IMR-90 (cell line): ENCODE measurements around the gene ASTN2. TPM values are rescaled to one million over a fixed set of nuclear protein-coding genes. Genes with fewer than 3 reads are reported as not detected.

Experiments used
- ATAC-seq: fragments of 200-7000 bp; cut with Tn5 transposase; 2 replicates; pipeline ENCODE4 v1.9.1; 2020; ENCODE audit warnings: low read depth, mild to moderate bottlenecking, moderate library complexity
- BruUV-seq: library from RNA; stranded (reverse); fragments of 400-500 nt; replicated peaks from 2 replicates; lab custom pipeline; 2021; lab: Mats Ljungman, UMichigan
- CTCF ChIA-PET: fragments of 300-600 bp; formaldehyde crosslinking; extraction: SDS; loops from one replicate; lab custom pipeline; 2021; ENCODE audit warnings: antibody characterized with exemption; lab: Yijun Ruan, JAX
- POLR2A ChIA-PET: fragments of 300-600 bp; sonication (Branson Sonifier 250); formaldehyde crosslinking; loops from one replicate; lab custom pipeline; 2022; ENCODE audit warnings: antibody characterized with exemption; ENCODE audit not compliant: unreplicated experiment; lab: Charles Lee
- DNase-seq: peaks from one replicate; pipeline ENCODE4 v3.0.0; 2013
- H2AFZ ChIP-seq: replicated peaks from 2 replicates; pipeline ENCODE3; 2013; ENCODE audit warnings: low read length, mild to moderate bottlenecking; ENCODE audit not compliant: poor library complexity
- H2AK5ac ChIP-seq: 2 replicates; pipeline ENCODE4 v1.6.1; 2013; ENCODE audit warnings: low read depth, low read length, inconsistent platforms
- H2AK9ac ChIP-seq: replicated peaks from 2 replicates; pipeline ENCODE3; 2013; ENCODE audit warnings: mild to moderate bottlenecking, low read depth, low read length, moderate library complexity; ENCODE audit not compliant: poor library complexity
- H2BK120ac ChIP-seq: 2 replicates; pipeline ENCODE4 v1.6.1; 2013; ENCODE audit warnings: low read depth, low read length, inconsistent platforms
- H2BK15ac ChIP-seq: 3 replicates; pipeline ENCODE4 v1.6.1; 2013; ENCODE audit warnings: low read depth, low read length, inconsistent platforms
- H2BK20ac ChIP-seq: 2 replicates; pipeline ENCODE4 v1.6.1; 2013; ENCODE audit warnings: low read depth, mild to moderate bottlenecking, inconsistent platforms, low read length, moderate library complexity
- H2BK5ac ChIP-seq: 2 replicates; pipeline ENCODE4 v1.6.1; 2013; ENCODE audit warnings: mild to moderate bottlenecking, low read depth, low read length, inconsistent platforms; ENCODE audit not compliant: poor library complexity, severe bottlenecking
- H3K14ac ChIP-seq: replicated peaks from 2 replicates; pipeline ENCODE4 v1.6.1; 2013; ENCODE audit warnings: low read depth, low read length, inconsistent platforms
- H3K18ac ChIP-seq: 2 replicates; pipeline ENCODE4 v1.6.1; 2013; ENCODE audit warnings: low read depth, low read length, control low read depth
- H3K23ac ChIP-seq: 2 replicates; pipeline ENCODE4 v1.6.1; 2013; ENCODE audit warnings: low read depth, low read length, inconsistent platforms
- H3K27ac ChIP-seq: 2 replicates; pipeline ENCODE4 v1.5.1; 2013; ENCODE audit warnings: mild to moderate bottlenecking, control low read depth, low read length; ENCODE audit not compliant: insufficient read depth
- H3K27me3 ChIP-seq: 2 replicates; pipeline ENCODE4 v1.6.1; 2013; ENCODE audit warnings: low read length; ENCODE audit not compliant: control insufficient read depth, insufficient read depth
- H3K36me3 ChIP-seq: 2 replicates; pipeline ENCODE4 v1.6.1; 2013; ENCODE audit warnings: low read length, mixed read lengths; ENCODE audit not compliant: control insufficient read depth, insufficient read depth
- H3K4ac ChIP-seq: 2 replicates; pipeline ENCODE4 v1.6.1; 2013; ENCODE audit warnings: low read depth, low read length, inconsistent platforms
- H3K4me1 ChIP-seq: 2 replicates; pipeline ENCODE4 v1.6.1; 2013; ENCODE audit warnings: low read length, mixed read lengths; ENCODE audit not compliant: control insufficient read depth, insufficient read depth
- H3K4me2 ChIP-seq: 2 replicates; pipeline ENCODE4 v1.6.1; 2013; ENCODE audit warnings: low read depth, mild to moderate bottlenecking, control low read depth, low read length, moderate library complexity
- H3K4me3 ChIP-seq: 2 replicates; pipeline ENCODE4 v1.5.1; 2013; ENCODE audit warnings: low read depth, mild to moderate bottlenecking, control low read depth, low read length, moderate library complexity; ENCODE audit not compliant: insufficient read depth
- H3K56ac ChIP-seq: 2 replicates; pipeline ENCODE4 v1.6.1; 2013; ENCODE audit warnings: low read length, inconsistent platforms; ENCODE audit not compliant: insufficient read depth; ENCODE audit errors: extremely low read depth
- H3K79me1 ChIP-seq, 2 experiments: 2 replicates each; pipeline ENCODE4 v1.6.1; 2013; ENCODE audit warnings: low read length in 2 of 2, inconsistent platforms in 1 of 2, low read depth in 1 of 2
- H3K9ac ChIP-seq: 2 replicates; pipeline ENCODE4 v1.6.1; 2013; ENCODE audit warnings: low read depth, low read length, control low read depth
- H3K9me1 ChIP-seq: 2 replicates; pipeline ENCODE4 v1.6.1; 2013; ENCODE audit warnings: low read length, inconsistent platforms; ENCODE audit not compliant: insufficient read depth
- H3K9me3 ChIP-seq: 2 replicates; pipeline ENCODE4 v1.6.1; 2013; ENCODE audit warnings: low read length; ENCODE audit not compliant: control insufficient read depth, insufficient read depth
- H4K20me1 ChIP-seq: 2 replicates; pipeline ENCODE4 v1.6.1; 2013; ENCODE audit warnings: low read length, inconsistent platforms; ENCODE audit not compliant: insufficient read depth
- H4K5ac ChIP-seq: 2 replicates; pipeline ENCODE4 v1.6.1; 2013; ENCODE audit warnings: mild to moderate bottlenecking, low read depth, low read length, control low read depth
- H4K8ac ChIP-seq, 2 experiments: 2 replicates each; pipeline ENCODE4 v1.6.1; 2013; ENCODE audit warnings: low read depth in 2 of 2, low read length in 2 of 2, control low read depth in 1 of 2, inconsistent platforms in 1 of 2
- H4K91ac ChIP-seq: 2 replicates; pipeline ENCODE4 v1.6.1; 2013; ENCODE audit warnings: low read depth, low read length, inconsistent platforms; ENCODE audit not compliant: insufficient read depth
- BHLHE40 ChIP-seq: fragments of 150-350 bp; IDR thresholded peaks from 2 replicates; pipeline ENCODE4 v1.6.1; 2016; ENCODE audit warnings: mild to moderate bottlenecking, low read depth, low read length
- CEBPB ChIP-seq: IDR thresholded peaks from 2 replicates; pipeline ENCODE4 v1.6.1; 2012; ENCODE audit warnings: low read depth, low read length, improper control_type of control experiment
- MAFK ChIP-seq: IDR thresholded peaks from 2 replicates; pipeline ENCODE4 v1.6.1; 2012; ENCODE audit warnings: low read depth, low read length, improper control_type of control experiment
- NFE2L2 ChIP-seq: fragments of 150-350 bp; IDR thresholded peaks from 2 replicates; pipeline ENCODE4 v1.6.1; 2016; ENCODE audit warnings: low read depth, mild to moderate bottlenecking, low read length
- RAD21 ChIP-seq: IDR thresholded peaks from 2 replicates; pipeline ENCODE4 v1.6.1; 2012; ENCODE audit warnings: low read length, improper control_type of control experiment
- WGBS, 2 experiments: methylation state at CpG; one replicate each; pipeline versions ENCODE4 v1.1.5 to v1.1.7; 2013; ENCODE audit warnings: missing lambda C conversion rate in 2 of 2; ENCODE audit not compliant: insufficient read length in 1 of 2; ENCODE audit errors: extremely low coverage in 2 of 2; 5-methylcytosine and 5-hydroxymethylcytosine counted together
- dilution Hi-C: fragments of 300-500 bp; cut with HindIII; formaldehyde crosslinking; loops from one replicate; pipeline ENCODE4 v1.14.3; 2018; ENCODE audit warnings: low sequenced_read_pairs; ENCODE audit not compliant: unreplicated experiment
- in situ Hi-C: fragments of 300-500 bp; cut with MboI; formaldehyde crosslinking; loops from 3 replicates; pipeline ENCODE4 v1.14.3; 2019; ENCODE audit warnings: low sequenced_read_pairs, inconsistent platforms, mixed read lengths
- intact Hi-C: fragments of 100-400 bp; cut with micrococcal nuclease; formaldehyde crosslinking; loops from 2 replicates; pipeline ENCODE4 v1.10.0; 2022
- polyA plus RNA-seq, 3 experiments: library from polyadenylated mRNA; depleted of rRNA; stranded (reverse); fragments of >200 nt; gene quantifications; 2 replicates each; pipeline ENCODE4 v1.2.3, GENCODE V29; 2012; ENCODE audit warnings: low replicate concordance in 1 of 3
- total RNA-seq: library from RNA; depleted of rRNA; stranded (reverse); fragments of >200 nt; gene quantifications from 2 replicates; pipeline ENCODE4 v1.2.3, GENCODE V29; 2012
- TF ChIP-seq, protein P1 (sequence below): fragments of 150-350 bp; IDR thresholded peaks from 2 replicates; pipeline ENCODE4 v1.6.1; 2016; ENCODE audit warnings: low read depth, mild to moderate bottlenecking, low read length, moderate library complexity, borderline replicate concordance

Gene ASTN2
- total and polyA plus RNA-seq, 2 of the 4 experiments (the other 2 are of a cell fraction): 3.8 to 6.8 TPM

DNA sequence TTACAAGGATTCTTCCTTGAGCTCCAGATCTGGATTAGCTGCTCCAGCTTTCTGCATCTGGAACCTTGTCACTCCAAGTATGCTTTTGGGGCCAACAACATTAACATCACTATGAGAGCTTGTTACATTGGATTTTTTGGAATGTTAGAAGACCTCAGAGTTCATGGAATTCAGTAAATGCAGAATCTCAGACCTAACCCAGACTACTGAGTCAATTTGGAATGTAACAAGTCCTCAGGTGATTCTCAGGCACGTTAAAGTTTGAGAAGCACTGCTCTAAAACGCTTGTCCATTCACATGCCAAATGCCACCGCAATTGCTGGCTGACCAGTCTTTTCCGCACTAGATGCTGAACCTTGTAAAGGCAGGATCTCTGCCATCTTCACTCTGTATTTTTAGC, 979.2 kb downstream of the ASTN2 start:
- no peak overlapping the region for H2AK5ac ChIP-seq
- no peaks in the 10 kb centered on the region for H3K9me3 ChIP-seq
- H4K91ac ChIP-seq: no peak overlapping the region
- H2BK15ac ChIP-seq: no peak overlapping the region
- TF ChIP-seq MAFK (no peak), CEBPB (no peak), RAD21 (no peak), BHLHE40 (no peak), NFE2L2 (no peak)
- TF ChIP-seq, protein P1, sequence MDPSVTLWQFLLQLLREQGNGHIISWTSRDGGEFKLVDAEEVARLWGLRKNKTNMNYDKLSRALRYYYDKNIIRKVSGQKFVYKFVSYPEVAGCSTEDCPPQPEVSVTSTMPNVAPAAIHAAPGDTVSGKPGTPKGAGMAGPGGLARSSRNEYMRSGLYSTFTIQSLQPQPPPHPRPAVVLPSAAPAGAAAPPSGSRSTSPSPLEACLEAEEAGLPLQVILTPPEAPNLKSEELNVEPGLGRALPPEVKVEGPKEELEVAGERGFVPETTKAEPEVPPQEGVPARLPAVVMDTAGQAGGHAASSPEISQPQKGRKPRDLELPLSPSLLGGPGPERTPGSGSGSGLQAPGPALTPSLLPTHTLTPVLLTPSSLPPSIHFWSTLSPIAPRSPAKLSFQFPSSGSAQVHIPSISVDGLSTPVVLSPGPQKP: no peak
- no peak overlapping the region for H3K27ac ChIP-seq
- no peak overlapping the region for H3K14ac ChIP-seq
- BruUV-seq: no TSS peak
- H2BK5ac ChIP-seq: no peak overlapping the region
- no peak overlapping the region for H3K4ac ChIP-seq
- H3K36me3 ChIP-seq: no peaks in the 10 kb centered on the region
- ATAC-seq (no peak), DNase-seq (no peak)
- H2AFZ ChIP-seq: no peak overlapping the region
- in situ Hi-C loops: no loop called here
- H3K9ac ChIP-seq: no peak overlapping the region
- ChIA-PET CTCF (no interaction called here), POLR2A (no interaction called here)
- no peak overlapping the region for H2BK20ac ChIP-seq
- dilution Hi-C loops: no loop called here
- intact Hi-C loops: no loop called here
- H4K20me1 ChIP-seq: no peaks in the 10 kb centered on the region
- no peak overlapping the region for H2AK9ac ChIP-seq
- H3K79me1 ChIP-seq: no peaks in the 10 kb centered on the region
- H2BK120ac ChIP-seq: no peak overlapping the region
- 79% methylated on average over 3 of the region's 4 CpGs; no CpG with 5 or more reads in 1 of the 2 experiments for WGBS, 2 experiments
- H4K8ac ChIP-seq: no peak overlapping the region
- no peak overlapping the region for H3K23ac ChIP-seq
- no peak overlapping the region for H3K4me3 ChIP-seq
- no peaks in the 10 kb centered on the region for H3K4me1 ChIP-seq
- no peak overlapping the region for H3K4me2 ChIP-seq
- no peak overlapping the region for H4K5ac ChIP-seq
- H3K18ac ChIP-seq: no peak overlapping the region
- H3K9me1 ChIP-seq: no peaks in the 10 kb centered on the region
- no peaks in the 10 kb centered on the region; the same call in 1 of the 2 replicates for H3K27me3 ChIP-seq
- H3K56ac ChIP-seq: no peak overlapping the region
